ENCODE data around the gene TUBGCP2. TPM values are rescaled to one million over a fixed set of nuclear protein-coding genes. Genes with fewer than 3 reads are reported as not detected.

The TUBGCP2 gene
- total RNA-seq, 4 donors from 2014 or later = 41.1 to 75.7 (median 43.5) TPM

GRCh38 chr10:133334503-133335245 is 26.0 kb upstream of the TUBGCP2 start:
- DNase-seq (ENCODE audit: low spot score in 2 of 2) = no peak
- intact Hi-C loops (cut with DNase I; ENCODE audit: low total_unique reads) = loop anchor here (10.0 kb wide), 1 partner anchor 190 kb away; the partner anchor contains the start of gene CYP2E1
- no peak overlapping the region for H3K4me3 ChIP-seq (ENCODE audit: low read depth, poor library complexity, severe bottlenecking)
- TF ChIP-seq POLR2A (IDR thresholded peaks at IDR 0.05) = no peak
- 13 to 18% methylated on average over 43 to 51 of the region's 51 CpGs for WGBS, 2 donors

- 76 to 84% methylated on average over 30 of the region's 30 CpGs for WGBS, 2 donors
Measured at GRCh38 chr10:133332936-133333699, 24.4 kb upstream of the TUBGCP2 start.

GRCh38 chr10:133329491-133330202 is 21.0 kb upstream of the TUBGCP2 start:
- intact Hi-C loops (cut with DNase I; ENCODE audit: low total_unique reads) = loop anchor here (10.0 kb wide), 1 partner anchor 195 kb away; the partner anchor contains the start of gene CYP2E1
- DNase-seq (ENCODE audit: low spot score in 2 of 2) = peak; percentile 71 to 96
- TF ChIP-seq, protein P1, sequence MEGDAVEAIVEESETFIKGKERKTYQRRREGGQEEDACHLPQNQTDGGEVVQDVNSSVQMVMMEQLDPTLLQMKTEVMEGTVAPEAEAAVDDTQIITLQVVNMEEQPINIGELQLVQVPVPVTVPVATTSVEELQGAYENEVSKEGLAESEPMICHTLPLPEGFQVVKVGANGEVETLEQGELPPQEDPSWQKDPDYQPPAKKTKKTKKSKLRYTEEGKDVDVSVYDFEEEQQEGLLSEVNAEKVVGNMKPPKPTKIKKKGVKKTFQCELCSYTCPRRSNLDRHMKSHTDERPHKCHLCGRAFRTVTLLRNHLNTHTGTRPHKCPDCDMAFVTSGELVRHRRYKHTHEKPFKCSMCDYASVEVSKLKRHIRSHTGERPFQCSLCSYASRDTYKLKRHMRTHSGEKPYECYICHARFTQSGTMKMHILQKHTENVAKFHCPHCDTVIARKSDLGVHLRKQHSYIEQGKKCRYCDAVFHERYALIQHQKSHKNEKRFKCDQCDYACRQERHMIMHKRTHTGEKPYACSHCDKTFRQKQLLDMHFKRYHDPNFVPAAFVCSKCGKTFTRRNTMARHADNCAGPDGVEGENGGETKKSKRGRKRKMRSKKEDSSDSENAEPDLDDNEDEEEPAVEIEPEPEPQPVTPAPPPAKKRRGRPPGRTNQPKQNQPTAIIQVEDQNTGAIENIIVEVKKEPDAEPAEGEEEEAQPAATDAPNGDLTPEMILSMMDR (IDR thresholded peaks at IDR 0.05) = no peak
- TF ChIP-seq POLR2A (IDR thresholded peaks at IDR 0.05) = no peak
- H3K4me3 ChIP-seq (ENCODE audit: low read depth, poor library complexity, severe bottlenecking) = no peak overlapping the region
- WGBS, 2 donors = 9% methylated on average over 37 of the region's 37 CpGs

More at GRCh38 chr10:133332936-133333699, 24.4 kb upstream of the TUBGCP2 start:
- intact Hi-C loops (cut with DNase I; ENCODE audit: low total_unique reads) = loop anchor here (10.0 kb wide), 1 partner anchor 192 kb away; the partner anchor contains the start of gene CYP2E1
- no peak for DNase-seq (ENCODE audit: low spot score in 2 of 2)
- TF ChIP-seq POLR2A (IDR thresholded peaks at IDR 0.05) = no peak
- TF ChIP-seq, protein P1 (IDR thresholded peaks at IDR 0.05) = no peak
- no peak overlapping the region for H3K4me3 ChIP-seq (ENCODE audit: low read depth, poor library complexity, severe bottlenecking)

DNA sequence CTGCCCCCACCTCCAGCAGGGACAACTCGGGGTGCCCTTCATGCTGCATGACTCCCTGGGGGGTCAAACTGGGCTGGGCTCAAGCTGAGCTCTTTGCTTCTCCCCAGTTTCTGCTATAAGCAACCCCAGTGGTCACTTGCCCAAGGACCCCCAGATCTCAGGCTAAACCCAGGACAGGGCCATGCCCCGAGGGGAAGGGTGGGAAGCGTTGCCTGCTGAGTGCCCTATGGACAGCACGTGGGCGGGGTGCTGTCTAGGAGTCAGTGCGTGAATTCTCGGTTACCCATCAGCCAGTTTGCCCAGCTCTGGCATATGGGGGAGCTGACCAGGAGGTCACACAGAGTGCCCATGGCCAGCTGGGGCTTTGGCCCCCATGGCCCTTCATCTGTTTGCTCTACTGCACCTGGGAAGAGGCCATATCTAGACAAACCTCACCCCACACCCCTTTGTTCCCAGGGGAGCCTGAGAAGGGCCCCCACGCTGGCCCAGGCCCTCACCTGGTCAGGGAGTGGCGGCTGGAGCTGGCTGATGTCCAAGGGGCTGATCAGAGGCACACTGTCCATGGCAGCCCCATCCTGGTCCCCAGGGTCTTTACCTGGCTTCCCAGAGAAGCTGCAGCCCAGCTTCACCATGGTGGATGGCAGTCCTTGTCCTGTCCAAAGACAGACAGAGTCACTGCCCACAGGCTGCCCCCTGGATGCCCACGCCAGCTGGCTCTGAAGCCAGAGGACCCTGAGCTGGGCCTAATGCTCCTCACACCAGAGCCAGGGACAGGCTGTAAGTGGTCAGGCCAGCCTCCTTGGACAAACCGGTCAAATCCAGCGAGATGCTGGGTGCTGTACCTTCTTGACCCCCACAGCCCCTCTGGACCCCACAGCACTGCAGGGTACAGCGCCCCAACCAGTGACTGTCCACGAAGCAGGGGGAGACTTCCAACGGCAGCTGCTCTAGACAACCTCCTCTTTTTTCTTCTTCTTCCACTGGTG is 20.0 kb upstream of the TUBGCP2 start:
- 73 to 84% methylated on average over 10 to 12 of the region's 15 CpGs for WGBS, 2 donors
- no peak for TF ChIP-seq POLR2A (IDR thresholded peaks at IDR 0.05)
- TF ChIP-seq, protein P1 (IDR thresholded peaks at IDR 0.05) = no peak
- no peak overlapping the region for H3K4me3 ChIP-seq (ENCODE audit: low read depth, poor library complexity, severe bottlenecking)
- intact Hi-C loops (cut with DNase I; ENCODE audit: low total_unique reads) = no loop called here
- DNase-seq (ENCODE audit: low spot score in 2 of 2) = no peak

GRCh38 chr10:133327651-133328357 is 19.1 kb upstream of the TUBGCP2 start:
- 51 to 53% methylated on average over 9 to 10 of the region's 12 CpGs for WGBS, 2 donors
- no peak for DNase-seq (ENCODE audit: low spot score in 2 of 2)
- TF ChIP-seq POLR2A (IDR thresholded peaks at IDR 0.05) = no peak
- TF ChIP-seq, protein P1 (IDR thresholded peaks at IDR 0.05) = no peak
- H3K4me3 ChIP-seq (ENCODE audit: low read depth, poor library complexity, severe bottlenecking) = no peak overlapping the region
- intact Hi-C loops (cut with DNase I; ENCODE audit: low total_unique reads) = no loop called here
